GM18498 (cell line): ENCODE data around the gene TRIM71.
A peak's percentile ranks its signal among the peaks of the same experiment; 100 is the strongest.
"Not testable (repeated sequence)": the region's sequence is repeated elsewhere in the genome, so short reads cannot be mapped to it uniquely, and the experiment has no call there.

Source experiments
- ATAC-seq: cut with Tn5 transposase; IDR thresholded peaks from one replicate; pipeline ENCODE4 v1.9.1; 2021; ENCODE audit warnings: mild to moderate bottlenecking, moderate library complexity; ENCODE audit not compliant: unreplicated experiment

The TRIM71 gene

DNA sequence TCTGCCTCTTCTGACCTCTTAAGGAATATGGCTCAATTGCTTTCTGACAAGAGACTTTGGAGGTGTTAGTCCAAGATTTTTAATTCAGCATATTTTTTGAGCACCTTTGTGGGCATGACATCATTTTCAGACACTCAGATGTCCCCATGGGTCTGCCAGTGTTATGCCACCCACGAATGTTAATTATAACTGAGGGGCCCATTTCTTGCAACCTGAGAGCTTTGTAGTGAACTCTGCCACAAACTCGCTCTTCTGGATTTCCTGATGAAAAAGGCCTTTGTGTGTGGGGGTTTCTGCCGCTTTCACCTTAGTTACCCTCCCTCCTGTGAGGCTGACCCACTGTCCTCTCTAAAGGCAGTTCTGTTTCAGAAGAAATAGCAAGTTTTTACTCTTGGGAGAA, 69.1 kb downstream of the TRIM71 start:
- ATAC-seq: no peak

DNA sequence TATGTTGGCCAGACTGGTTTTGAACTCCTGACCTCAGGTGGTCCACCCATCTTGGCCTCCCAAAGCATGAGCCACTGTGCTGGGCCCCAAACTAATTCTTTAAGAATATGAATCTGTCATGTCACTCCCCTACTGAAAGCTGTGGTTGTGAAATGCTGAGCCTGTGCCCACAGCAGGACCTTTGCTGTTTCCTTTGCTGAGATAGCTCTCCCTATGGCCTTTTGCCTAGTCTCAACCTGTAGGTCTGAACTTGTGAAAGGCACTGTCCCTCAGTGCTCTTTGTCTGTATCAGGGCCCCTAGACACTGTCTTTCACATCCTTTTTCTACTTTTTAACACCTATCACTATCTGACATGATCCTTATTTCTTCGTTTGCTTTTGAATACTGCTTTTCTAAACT, 70.9 kb downstream of the TRIM71 start:
- peak; percentile 97 for ATAC-seq

DNA sequence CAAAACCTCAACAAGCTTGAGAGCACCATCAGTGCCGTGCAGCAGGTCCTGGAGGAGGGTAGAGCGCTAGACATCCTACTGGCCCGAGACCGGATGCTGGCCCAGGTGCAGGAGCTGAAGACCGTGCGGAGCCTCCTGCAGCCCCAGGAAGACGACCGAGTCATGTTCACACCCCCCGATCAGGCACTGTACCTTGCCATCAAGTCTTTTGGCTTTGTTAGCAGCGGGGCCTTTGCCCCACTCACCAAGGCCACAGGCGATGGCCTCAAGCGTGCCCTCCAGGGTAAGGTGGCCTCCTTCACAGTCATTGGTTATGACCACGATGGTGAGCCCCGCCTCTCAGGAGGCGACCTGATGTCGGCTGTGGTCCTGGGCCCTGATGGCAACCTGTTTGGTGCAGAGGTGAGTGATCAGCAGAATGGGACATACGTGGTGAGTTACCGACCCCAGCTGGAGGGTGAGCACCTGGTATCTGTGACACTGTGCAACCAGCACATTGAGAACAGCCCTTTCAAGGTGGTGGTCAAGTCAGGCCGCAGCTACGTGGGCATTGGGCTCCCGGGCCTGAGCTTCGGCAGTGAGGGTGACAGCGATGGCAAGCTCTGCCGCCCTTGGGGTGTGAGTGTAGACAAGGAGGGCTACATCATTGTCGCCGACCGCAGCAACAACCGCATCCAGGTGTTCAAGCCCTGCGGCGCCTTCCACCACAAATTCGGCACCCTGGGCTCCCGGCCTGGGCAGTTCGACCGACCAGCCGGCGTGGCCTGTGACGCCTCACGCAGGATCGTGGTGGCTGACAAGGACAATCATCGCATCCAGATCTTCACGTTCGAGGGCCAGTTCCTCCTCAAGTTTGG, 72.9 kb downstream of the TRIM71 start:
- no peak for ATAC-seq

DNA sequence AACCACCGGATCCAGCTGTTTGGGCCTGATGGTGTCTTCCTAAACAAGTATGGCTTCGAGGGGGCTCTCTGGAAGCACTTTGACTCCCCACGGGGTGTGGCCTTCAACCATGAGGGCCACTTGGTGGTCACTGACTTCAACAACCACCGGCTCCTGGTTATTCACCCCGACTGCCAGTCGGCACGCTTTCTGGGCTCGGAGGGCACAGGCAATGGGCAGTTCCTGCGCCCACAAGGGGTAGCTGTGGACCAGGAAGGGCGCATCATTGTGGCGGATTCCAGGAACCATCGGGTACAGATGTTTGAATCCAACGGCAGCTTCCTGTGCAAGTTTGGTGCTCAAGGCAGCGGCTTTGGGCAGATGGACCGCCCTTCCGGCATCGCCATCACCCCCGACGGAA, 73.6 kb downstream of the TRIM71 start:
- ATAC-seq: no peak

- ATAC-seq: no peak
These were observed 75.1 kb downstream of the TRIM71 start for GRCh38 chr3:32892625-32893598.

DNA sequence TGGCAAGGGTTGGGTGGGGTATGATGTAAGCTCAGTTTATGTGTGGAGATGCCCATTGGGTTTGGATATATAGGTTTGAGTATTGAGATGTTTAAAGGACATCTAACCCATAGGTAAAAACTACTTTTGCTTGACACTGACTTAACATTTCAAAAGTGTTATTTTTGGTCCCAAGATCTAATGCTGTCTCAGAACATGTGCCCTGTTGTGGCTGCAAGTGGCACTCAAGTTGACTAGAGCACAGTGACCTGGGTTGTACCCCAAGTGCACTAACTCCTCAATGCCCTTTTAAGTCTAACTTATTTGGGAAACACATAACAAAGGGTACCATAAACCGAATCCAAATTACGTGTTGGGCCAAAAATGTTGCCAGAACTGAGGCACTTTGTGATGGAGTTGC, 77.2 kb downstream of the TRIM71 start:
- no peak for ATAC-seq

DNA sequence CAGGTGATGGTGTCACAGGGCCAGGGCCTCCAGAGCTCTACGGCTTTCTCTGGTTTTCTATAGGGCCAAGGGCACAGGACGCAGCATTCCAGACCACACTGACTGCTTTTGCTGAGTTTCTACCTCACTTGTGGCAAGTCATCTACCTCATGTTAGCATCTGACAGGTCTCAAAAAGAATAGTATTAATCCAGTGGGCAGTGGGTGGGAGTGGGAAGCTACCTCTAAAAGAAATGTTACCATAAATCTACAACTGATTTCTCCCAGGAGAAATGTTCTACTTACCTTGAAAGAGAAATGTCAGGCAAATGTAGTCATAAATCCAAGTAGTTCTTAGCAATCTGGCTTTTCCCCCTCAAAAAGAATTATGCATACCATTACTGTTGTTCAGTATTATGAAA, 77.9 kb downstream of the TRIM71 start:
- no peak for ATAC-seq

- ATAC-seq: no peak
These were observed 78.3 kb downstream of the TRIM71 start for GRCh38 chr3:32896143-32896542.

GRCh38 chr3:32897001-32897601, 79.3 kb downstream of the TRIM71 start:
- no peak for ATAC-seq

DNA sequence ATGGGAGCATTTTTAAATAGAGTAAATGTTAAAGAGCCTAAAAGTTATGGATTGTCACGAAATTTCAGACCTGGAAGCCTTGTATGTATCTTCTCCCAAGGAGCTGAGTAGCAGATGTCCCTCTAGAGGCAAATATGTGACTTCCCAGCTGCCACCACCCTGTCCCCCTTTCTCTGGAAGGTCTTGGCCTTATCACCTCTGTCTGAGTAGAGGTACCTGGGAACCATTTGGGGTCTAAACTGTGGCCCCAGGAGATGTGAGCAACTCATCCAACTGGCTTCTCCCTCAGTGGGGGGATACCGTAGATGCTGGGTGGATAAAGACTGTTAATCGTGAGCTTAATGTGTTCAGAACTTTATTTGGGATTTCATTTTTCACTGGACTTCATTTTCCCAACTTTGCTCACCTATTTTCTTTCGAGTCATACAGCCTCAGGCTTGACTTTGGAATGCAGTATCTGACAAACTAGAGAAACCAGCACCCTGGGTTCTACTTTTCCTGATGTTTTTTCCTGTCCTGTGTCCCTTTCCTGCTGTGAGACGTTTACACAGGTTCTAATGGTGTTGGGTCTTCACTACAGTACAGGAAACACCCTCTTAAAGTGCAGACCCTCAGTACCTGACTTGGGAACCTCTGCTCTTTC, 80.3 kb downstream of the TRIM71 start:
- no peak for ATAC-seq

DNA sequence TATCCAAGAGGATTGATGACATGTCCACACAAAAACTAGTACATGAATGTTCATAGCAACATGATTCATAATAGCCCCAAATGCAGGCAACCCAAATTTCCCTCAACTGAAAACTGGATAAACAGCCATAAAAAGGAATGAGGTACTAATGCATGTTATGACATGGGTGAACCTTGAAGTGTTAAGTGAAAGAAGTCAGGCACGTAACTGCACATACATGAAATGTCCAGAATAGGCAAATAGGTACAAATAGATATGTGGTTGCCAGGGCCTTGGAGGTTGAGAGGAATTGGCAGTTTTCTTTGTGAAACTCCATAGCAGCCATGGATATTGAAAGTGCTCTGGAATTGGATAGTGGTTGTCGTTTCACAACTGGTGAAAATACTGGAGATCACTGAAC, 81.5 kb downstream of the TRIM71 start:
- ATAC-seq: no peak

- ATAC-seq: no peak
These were observed 83.5 kb downstream of the TRIM71 start for GRCh38 chr3:32901005-32901932.

GRCh38 chr3:32902887-32903371, 85.1 kb downstream of the TRIM71 start:
- not testable (repeated sequence) for ATAC-seq

DNA sequence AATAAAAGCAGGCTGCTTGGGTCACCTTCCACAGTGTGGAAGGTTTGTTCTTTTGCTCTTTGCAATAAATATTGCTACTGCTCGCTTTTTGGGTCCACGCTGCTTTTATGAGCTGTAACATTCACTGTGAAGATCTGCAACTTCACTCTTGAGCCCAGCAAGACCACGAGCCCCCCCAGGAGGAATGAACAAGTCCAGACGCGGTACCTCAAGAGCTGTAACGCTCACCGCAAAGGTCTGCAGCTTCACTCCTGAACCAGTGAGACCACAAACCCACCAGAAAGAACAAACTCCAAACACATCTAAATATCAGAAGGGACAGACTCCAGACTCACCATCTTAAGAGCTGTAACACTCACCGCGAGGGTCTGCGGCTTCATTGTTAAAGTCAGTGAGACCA, 86.2 kb downstream of the TRIM71 start:
- ATAC-seq: no peak

DNA sequence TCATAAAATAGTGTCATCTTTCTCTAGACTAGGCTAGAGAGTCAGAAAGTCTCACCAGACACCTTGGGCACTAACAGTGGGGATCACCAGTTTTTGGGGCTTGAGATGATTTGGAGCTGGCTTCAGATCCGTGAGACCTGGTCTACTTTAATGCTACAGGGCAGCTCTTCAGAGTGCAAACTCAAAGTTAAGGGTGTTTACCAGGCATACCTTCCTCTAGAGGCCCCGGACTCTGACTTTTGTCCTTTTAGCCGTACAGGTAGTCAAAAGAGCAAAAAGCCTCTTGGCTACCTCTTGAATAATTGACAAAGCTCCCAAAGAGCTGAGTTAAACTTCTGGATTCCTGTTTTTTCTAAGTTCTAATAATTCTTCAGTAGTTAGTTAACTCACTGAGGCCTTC, 92.2 kb downstream of the TRIM71 start:
- no peak for ATAC-seq

GRCh38 chr3:32910954-32911353, 93.2 kb downstream of the TRIM71 start:
- ATAC-seq: no peak

DNA sequence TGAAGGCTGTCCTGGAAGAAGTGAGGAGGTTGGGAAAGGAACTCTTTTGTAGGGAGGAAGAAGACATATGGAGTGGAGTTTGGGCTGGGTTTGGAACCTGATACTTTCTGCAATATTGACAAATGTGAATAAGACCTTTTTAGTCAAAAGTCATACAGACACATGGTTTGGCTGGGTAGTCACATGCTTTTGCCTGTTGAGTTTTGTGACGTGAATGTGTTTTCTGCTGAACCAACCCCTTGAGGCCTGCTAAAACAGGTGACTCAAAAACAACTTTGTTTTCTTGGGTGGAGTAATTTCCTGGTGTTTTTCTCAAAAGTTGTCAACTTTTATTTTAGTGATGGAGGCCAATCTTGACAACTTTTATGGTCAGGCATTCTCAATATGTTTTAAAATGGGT, 94.2 kb downstream of the TRIM71 start:
- ATAC-seq: no peak

DNA sequence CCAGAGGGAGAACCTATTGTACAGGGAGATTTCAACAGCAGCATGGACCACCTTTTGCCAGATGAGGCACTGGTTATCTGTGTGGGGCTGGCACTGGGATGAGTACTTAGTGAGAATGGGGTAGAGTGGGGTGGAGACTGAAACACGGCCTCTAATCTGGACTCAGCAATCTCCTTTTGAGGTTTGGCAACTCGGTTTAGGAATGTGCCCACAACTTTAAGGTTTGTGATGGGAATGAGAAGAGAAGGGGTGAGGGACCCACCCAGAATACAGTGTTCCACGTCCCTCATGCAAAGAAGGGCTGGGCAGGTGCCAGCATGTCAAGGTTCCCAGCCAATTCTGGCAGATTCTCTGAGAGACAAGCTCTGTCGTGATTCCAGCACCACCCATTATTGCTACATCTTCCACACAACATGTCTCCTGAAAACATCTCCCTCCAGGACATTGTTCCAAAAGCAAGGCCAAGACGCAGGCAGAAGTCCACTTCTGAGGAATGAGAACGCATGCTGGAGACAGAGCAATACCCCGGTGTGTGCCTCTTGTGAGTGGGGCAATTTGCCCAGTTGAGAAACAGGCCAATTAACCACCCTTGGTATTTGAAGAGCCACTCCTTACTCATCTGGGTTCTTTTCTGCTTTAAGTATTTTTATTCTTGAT, 96.1 kb downstream of the TRIM71 start:
- no peak for ATAC-seq

DNA sequence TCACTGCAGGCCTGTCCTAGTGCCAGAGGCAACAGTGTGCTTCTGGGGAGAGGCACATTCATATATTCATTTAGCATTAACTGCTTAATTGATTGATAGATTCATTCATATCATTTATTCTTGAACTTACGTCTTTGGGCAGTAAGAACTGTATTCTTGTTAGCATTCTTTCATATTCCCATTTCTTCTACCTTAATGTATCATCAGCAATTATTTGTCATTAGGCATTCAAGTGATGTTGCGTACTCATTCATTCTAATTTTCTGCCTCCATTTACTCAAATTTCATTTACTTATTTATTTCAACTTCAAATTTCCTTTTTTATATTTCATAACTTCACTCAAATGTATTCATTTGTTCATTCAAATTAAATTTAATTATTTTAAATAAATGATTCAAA, 102.1 kb downstream of the TRIM71 start:
- ATAC-seq: no peak
